ENCODE measurements around the gene PEPD.

Gene PEPD

DNA sequence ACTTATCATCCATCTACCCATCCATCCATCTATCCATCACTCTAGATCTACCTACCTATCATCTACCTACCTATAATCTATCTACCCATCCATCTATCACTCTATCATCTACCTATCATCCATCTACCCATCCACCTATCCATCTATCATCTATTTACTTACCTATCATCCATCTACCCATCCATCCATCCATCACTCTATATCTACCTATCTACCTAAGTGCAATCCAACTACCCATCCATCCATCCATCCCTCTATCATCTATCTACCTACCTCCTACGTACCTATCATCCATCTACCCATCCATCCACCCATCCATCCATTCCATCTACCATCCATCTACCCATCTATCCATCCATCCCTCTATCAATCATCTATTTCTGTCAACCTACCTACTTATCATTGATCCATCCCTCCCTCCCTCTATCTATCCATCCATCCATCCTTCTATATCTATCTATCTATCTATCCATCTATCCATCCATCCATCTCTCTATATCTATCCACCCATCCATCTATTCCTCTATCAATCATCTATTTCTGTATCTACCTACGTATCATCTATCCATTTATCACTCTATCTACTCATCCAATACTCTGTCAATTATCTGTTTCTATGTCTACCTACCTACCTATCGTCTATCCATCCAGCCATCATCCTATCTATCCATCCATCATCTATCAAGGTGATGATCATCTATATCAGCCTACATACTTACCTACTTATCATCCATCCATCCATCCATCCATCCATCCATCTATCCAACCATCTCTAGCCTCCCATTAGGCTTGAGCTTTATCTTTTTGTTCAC is 99.0 kb downstream of the PEPD start:
- no peak for DNase-seq (ENCODE audit: low read depth in 2 of 2)

DNA sequence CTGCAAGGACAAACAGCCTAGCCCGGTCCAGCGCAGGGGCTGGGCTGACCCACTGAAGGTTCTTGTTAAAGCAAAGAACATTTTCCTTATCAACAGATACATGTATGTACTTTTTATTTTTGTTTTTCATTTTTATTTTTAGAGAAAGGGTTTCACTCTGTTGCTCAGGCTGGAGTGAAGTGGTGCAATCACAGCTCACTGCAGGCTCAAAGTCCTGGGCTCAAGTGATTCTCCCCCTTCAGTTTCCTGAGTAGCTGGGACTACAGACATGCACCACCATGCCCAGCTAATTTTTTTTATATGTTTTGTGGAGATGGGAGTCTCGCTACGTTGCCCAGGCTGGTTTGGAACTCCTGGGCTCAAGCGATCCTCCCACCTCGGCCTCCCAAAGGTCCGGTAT is 100.2 kb downstream of the PEPD start:
- no peak for DNase-seq (ENCODE audit: low read depth in 2 of 2)

DNA sequence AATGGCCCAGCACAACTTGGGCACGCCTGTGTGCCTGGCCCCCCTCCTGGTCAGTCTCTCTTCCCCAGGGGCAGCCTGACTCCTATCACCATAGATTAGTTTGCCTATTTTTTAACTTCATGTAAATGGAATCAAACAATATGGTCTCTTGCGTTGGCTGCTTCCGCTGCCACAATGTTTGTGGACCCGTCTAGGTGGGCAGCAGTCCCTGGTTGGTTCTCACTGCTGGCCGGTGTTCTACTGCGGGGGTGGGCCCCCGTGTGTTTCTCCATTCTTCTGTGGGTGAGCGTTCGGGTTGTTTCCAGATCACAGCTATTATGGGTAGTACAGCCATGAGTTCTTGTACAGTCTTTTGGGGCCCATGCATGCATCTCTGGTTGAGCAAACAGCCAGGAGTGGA is 100.8 kb downstream of the PEPD start:
- no peak for DNase-seq (ENCODE audit: low read depth in 2 of 2)

DNA sequence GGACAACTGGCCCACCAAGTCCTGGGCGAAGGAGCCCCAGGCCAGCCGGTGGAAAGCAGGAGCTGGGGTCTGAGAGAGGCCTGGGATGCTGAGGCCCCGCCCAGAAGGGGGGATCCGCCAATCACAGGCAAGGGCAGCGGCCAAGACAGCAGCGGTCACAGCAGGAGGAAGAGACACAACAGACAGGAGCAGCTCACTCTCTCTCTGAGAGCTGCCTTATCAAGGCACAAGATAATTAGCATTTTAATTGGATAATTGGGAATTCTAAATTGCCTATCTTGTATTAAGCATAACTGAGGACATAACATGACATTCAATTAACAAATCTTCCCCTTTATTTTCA is 101.8 kb downstream of the PEPD start:
- DNase-seq (ENCODE audit: low read depth in 2 of 2): no peak

DNA sequence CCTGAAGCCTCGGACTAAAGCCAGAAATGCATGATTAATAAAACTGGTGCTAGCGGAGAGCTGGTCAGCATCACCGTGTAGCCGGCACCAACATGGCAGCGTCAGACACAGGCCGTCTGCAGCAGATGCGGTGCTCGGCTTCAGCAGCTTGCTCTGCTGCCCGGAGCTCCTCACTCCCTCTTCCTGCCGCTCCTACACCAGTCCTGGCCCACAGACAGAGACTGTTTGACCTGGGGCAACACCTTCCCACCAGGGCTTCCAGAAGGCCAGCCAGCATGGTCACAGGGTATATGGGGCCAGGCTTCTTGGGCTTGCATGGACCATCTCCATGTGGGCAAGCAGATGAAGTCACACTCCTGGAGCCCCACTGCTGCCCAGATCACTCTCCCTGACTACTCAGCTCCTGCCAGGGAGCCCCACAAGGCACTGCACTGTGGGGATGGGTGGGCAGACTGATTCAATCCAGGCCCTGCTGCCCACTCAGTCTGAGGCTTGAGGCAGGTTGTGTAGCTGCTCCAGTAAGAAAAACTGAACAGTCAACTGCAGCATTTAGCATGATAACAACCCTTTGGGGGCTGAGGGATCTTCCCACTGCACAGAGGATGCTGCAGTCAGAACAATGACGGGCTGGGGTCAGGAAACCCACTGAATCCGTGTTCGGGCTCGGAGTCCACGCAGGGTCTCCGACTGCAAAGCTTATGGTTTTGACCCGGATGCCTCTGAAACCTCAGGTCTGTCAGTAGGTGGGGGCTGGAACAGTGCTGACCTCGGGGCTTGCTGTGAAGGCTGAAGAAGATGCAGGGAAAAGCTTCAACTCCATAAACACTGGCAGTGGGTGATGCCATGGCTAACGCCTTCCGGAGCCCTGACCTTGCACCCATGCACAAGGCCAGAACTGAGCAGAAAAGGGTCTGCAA is 102.5 kb downstream of the PEPD start:
- DNase-seq (ENCODE audit: low read depth in 2 of 2): no peak

DNA sequence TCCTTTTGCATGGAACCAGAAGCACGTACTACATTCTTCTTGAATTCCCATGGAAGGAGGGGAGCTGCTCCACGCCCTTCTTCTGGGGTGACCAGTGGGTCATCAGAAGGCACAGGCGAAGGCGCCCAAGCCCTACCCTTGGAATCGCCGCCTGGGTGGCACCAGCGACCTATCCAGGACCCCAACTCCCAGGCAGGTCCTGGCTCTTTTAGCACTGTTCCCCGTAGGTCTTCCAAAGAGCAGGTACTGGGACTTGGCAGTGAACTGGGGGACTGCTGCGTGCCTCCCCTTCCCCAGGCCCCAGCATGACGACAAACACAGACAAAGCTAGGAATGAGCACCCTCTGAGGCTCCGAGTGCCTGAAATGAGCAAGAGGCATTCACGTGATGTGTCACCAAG is 103.1 kb downstream of the PEPD start:
- no peak for DNase-seq (ENCODE audit: low read depth in 2 of 2)

DNA sequence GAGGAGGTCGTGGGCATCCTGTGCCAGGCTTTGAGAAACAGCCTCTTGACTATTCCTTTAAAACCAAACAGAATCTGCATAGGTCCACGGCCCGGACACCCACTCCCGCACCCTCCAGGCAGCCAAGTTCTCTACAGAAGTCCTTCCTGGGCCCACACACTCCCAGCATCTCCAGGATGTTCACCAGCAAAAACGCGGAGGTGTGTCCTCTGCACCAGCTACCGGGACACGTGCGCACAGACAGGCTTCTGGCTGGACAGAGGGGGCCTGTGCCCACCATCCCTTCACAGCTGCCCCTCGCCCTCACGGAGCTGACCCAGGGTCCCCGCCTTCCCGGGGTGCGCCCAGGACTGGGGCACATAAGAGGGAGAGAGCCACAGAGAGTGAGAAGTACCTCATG is 103.8 kb downstream of the PEPD start:
- DNase-seq (ENCODE audit: low read depth in 2 of 2): no peak

DNA sequence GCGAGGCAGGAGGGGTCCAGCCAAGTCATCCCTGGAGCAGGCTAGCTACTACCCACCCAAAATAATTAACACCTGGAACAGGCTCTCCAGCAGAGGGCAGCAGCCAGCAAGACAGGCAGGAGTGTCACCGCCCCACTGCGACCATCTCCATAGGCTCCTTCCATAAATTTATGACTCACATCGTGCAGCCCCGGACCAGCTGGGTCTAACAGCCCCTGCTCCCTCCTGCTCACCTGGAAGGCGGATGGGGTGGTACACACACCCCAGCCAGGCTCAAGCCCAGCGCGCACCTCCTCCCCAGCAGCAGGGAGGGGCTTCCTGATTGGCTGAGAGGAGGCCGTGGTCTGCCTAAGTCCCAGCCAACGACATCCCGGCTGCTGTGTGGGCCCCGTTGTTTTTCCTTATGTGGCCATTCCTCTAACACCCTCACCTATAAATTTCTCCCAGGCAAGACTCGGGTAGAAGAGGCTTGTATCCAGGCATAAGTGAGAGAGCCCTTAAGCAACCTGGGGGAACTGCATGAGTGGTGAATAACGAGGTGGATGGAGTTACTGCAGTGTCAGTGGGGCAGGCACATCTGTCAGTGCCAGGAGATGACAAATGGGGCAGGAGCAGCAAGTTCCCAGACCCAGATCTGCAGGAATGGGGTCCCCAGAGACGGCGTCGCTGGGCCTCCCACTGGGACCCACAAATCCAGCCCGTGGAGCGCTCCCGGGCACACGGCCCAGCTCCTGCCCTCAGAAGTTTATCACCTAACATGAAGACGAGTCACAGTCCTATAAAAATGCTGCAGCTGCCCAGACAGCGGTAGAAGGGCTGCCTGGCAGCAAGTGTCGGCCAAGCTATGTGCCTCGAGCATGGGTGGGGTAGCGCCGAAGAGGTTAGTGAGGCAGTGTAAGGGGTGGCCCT is 105.0 kb downstream of the PEPD start:
- peak; percentile 46 to 60 for DNase-seq (ENCODE audit: low read depth in 2 of 2)

DNA sequence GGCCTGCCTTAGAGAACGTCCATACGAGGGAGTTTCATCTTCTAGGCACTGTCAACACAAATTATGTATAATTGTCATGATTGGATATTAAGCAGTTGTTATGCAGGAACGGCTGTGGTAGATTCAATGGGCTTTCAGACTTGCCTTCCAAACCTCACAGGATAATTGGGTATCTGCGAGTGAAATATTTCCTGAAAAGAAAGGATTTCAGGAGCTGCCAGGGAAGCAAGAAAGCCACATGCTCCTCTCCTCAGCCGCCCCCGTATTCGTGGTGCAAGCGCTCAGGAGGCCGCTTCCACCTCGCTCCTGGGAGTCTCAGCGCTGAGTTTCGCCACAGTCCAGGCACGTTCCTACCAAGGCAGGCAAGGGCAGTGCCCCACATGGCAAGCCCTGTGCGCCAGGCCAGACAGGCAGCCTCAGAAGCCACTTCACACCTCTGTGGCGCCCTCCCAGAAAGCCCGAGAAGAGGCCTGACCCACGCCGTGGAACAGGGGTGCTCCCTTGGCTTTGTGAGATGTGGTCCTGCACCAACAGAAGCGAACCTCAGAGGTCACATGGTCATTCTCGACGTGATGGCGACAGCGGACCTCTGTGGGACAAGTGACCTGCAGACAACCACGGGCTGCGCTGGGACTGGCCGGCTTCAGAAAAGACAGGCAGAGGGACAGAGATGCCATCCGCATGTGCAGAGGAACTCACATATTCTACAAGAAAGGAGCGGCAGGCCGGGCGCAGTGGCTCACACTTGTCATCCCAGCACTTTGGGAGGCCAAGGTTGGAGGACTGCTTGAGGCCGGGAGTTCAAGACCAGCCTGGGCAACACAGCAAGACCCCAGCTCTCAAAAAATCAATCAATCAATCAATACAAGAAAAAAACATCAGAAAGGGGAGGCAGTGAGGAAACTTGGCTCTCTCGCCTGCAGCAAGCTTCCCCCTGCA is 106.7 kb downstream of the PEPD start:
- no peak for DNase-seq (ENCODE audit: low read depth in 2 of 2)

DNA sequence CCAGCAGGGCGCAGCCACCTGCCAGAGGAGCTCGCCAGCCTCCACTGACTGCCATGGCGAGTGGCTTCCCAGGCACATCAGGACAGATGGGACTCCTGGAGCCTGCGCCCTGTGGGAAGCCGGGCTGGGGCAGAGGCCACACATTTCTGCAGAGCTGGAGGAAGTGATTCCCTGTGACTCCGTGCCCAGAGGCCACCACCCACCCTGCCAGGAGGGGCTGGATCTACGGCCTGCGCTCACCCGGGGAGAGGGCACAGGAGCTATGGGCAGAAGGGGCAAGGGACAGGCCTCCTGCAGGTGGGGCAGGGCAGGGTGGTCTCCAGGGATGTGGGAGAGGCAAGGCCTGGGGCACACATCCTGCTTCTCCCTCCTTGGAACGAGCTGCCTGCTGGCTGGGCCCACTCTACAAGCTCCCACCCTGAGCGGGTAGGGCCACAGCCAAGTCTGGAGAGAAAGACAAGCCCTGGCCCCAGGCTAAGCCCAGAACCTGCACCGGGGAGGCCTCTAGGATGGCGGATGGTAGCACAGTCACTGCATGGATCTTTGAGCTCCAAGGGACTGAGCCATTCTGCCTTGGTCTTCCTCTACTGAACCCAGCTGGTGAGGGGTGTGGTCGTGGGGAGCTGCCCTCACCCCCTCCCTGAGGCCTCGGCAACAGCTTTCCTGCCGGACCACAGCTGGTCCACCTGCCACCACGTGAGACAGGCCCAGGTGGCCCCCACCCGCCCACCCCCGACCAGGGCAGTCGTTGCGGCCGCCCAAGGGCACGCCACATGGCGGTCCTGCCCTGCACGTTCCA is 107.5 kb downstream of the PEPD start:
- no peak for DNase-seq (ENCODE audit: low read depth in 2 of 2)

DNA sequence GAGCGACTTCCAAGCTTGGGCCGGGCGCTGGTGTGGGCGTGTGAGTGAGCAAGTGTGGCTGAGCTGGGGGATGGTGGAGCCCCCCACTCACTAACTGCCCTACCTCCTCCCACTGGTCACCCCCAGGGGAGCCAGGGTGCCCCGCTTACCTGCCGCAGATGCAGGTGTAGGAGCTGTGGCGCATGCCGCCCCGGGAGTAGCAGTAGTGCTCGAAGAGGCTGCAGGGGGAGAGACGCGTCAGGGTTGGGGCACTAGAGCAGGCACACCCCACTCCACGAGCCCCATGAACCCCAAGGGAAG is 108.2 kb downstream of the PEPD start:
- no peak for DNase-seq (ENCODE audit: low read depth in 2 of 2)

DNA sequence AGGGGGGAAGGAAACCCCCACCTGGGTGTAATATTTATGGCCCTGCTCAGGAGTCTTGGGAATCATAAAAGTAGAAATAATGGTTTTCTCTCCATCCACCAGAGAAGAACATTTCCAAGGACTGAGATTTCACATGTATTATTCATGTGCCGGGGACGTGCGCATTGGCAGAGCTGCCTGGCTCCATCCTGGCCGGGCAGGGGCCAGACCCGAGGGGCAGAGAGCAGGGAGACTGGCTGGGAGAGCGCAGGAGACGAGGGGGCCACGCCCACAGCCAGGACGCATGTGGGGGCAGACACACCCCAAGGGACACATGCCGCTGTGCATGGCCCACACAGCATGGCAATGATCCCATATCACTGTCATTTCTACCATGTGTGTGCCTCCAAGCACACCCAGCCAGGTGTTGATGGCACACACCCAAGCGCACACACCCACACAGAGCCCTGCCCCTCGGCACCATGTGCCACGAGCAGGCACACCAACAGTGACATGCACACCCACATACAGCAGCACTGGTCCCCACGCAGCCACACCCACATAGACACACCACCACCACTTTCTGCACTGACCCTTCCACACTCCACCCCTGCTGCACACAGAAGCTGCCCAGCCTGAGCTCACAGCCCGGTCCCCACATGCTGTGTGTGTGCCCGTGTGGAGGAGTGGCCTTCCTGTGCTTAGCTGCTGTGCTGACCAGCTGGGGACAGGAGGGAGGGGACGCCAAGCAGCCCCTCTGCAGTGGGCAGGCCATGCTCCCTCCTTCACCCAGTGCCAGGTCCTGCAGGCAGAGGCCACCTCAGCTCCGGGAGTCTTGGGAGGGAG is 108.8 kb downstream of the PEPD start:
- no peak for DNase-seq (ENCODE audit: low read depth in 2 of 2)

DNA sequence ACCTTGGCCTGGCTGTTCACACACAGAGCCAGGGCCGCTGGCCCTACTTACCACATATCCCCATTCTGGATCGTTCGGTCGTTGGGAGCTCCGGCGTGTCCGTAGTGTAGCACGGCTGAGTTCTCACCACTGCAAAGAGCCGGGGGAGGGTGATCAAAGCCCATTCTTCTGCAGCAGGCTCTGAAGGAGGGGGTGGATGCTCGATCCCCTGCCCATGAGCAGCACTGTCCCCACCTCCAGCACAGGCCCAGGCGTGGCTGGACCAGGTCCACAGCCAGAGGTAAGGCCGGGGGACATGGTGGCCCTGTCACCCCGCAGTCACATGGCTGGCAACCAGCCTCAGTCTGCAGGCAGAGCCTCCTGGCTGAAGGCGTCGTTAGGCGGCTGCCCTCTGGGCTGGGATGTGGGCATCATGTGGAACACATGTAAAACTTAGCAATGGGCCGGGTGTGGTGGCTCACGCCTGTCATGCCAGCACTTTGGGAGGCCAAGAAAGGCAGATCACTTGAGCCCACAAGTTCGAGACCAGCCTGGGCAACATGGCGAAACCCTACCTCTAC is 109.9 kb downstream of the PEPD start:
- no peak for DNase-seq (ENCODE audit: low read depth in 2 of 2)

DNA sequence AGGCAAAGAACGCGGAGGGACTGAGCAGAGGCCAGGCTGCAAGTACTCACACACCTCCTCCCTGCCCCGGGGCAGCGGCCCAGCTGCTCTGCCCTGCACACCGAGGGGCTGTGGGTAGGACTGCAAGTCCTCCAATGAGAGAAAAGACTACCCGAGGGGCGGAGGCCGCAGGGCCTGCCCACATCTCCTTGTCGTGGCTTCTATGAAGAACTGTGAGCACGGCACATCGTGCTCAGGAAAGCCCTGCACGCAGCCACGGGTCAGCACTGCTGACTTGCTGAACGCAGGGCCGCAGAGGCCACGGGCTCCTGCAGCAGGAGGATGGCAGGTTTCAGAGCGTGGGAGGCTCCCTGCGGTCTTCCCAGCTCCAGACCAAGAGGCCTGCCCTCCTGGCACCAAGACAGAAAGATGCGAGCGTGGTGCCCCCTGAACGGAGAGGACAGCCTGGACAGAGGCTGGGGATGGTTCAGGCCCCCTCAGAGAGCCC is 110.6 kb downstream of the PEPD start:
- DNase-seq (ENCODE audit: low read depth in 2 of 2): no peak

DNA sequence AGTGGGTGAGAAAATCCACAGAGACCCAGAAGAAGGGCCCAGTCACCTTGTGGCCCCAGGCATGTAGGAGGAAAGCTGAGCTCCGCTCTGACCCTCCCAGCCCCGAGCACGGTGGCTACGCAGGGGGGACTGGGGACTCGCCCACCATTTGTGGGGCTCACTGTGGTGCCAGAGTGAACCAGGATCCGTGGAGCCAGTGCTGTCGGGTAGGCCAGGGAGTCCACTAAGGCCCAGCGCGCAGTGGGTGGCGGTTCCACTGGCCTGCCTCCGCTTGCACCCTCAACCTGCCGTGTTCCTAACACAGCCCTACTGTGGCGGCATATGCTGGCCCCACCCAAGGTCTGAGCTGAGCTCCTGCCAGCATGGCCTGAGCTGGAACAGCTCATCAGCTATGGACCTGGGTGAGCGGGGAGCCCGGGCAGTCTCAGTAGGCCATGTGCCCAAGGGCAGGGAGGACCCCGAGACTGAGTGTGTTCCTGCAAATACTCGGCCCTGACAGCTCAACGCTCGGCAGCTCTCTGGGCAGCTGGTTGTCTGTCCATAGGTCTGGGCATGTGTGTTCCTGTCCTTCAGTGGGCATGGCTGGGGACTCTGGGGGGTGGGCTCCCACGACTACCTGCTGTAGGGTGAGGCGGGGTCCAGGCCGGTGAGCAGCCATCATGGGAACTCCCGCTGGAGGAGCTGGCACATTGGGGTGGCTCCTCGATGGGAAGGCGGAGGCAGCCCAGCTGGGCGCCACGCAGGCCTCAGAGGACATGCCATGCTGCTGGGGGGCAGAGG is 111.5 kb downstream of the PEPD start:
- DNase-seq (ENCODE audit: low read depth in 2 of 2): no peak

DNA sequence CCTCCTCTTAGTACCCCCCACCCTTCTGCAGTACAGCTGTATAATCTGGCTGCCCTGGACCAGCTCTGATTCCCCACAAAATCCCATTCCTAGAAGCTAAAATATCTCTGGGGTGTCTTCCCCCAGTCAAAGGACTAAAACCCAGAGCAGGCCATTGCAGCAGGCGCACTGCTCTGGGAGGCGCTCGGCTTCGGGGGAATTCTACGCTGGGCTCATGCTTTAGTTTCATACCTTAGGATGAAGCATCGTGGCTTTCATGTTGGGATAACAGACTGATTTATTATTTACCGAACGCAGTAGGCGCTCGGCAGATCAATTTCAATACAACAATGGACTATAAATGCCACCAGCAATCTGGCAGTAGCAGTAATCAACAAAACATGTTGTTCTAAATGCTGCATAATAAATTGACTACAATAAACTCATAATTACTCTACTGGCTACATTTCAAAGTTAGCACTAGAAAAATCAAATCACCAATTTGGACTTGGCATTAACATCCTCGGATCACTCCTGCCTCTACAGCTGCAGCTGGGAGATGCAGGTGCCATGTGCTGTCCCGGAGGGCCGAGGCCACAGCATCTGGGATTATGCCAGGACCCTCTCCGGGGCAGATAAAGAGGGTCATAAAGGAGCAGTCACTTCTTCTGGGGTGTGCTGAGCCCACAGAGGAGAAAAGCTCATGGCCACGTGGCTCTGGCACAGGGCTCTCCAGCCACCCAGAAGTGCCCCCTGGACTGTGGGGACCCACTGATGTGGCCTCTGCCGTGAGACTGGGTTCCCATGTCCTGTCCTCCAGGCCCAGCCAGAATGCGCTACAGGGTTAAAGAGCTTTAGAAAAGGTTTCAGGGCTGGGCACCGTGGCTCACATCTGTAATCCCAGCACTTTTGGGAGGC is 112.8 kb downstream of the PEPD start:
- no peak for DNase-seq (ENCODE audit: low read depth in 2 of 2)

DNA sequence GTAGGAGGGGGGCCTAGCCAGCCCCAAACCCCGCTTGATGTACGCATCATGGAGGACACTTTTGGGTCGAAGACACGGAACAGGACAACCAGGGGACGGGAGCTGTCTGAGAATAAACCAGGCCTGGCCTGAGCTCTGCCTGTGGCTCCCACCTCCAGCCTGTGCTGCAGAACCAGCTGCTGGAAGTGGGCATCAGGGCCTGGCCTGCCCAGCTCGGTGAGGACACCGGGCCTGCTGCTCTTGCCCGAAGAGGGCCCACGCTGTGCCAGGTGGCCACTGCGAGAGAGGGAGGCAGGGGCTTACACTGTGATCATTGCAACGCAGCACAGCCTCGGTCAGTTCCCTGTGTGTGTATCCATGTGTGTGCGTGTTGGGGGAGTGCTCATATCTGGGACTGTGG is 113.5 kb downstream of the PEPD start:
- DNase-seq (ENCODE audit: low read depth in 2 of 2): no peak
